GM18505 (cell line): Measurements from ENCODE around the gene CDH20.

Experiments
- ATAC-seq: cut with Tn5 transposase; IDR thresholded peaks from one replicate; pipeline ENCODE4 v1.9.1; 2021; ENCODE audit not compliant: unreplicated experiment
- POLR2A ChIP-seq: IDR thresholded peaks from 4 replicates; pipeline ENCODE4 v1.6.1; 2011; ENCODE audit warnings: borderline replicate concordance; ENCODE audit not compliant: insufficient read depth, insufficient read length; ENCODE audit errors: extremely low read depth

CDH20 gene

GRCh38 chr18:61595615-61596251 is 262.5 kb downstream of the CDH20 start:
- no peak for ATAC-seq
- TF ChIP-seq POLR2A = no peak

GRCh38 chr18:61596296-61596695 is 263.1 kb downstream of the CDH20 start:
- no peak for ATAC-seq
- no peak for TF ChIP-seq POLR2A

GRCh38 chr18:61597316-61597715 is 264.1 kb downstream of the CDH20 start:
- TF ChIP-seq POLR2A = no peak
- ATAC-seq = no peak

- ATAC-seq = no peak
- TF ChIP-seq POLR2A = no peak
These were observed 267.2 kb downstream of the CDH20 start for GRCh38 chr18:61600422-61600821.

GRCh38 chr18:61602836-61603235 is 269.6 kb downstream of the CDH20 start:
- no peak for ATAC-seq
- TF ChIP-seq POLR2A = no peak
